Measurements from ENCODE around the gene GDA. TPM values are rescaled to one million over a fixed set of nuclear protein-coding genes. Genes with fewer than 3 reads are reported as not detected.

GDA gene
- total RNA-seq, 1 donor from 2014 or later = 2.7 TPM

- Histone ChIP-seq H3K4me2 (no peak overlapping the region), H3F3A (ENCODE audit: low read depth) (no peaks in the 10 kb centered on the region), H3K27me3 (no peaks in the 10 kb centered on the region), H3K4me1 (no peaks in the 10 kb centered on the region), H4K20me1 (ENCODE audit: low read depth) (no peaks in the 10 kb centered on the region), H3K9me3 (ENCODE audit: low read depth) (no peaks in the 10 kb centered on the region), H3K79me2 (ENCODE audit: low read depth) (no peaks in the 10 kb centered on the region), H3K4me3 (no peak overlapping the region), H2AFZ (replicated peaks) (peak overlapping the region; percentile 73), H3K36me3 (no peaks in the 10 kb centered on the region), H3K9ac (no peak overlapping the region), H3K27ac (no peak overlapping the region)
- peak; percentile 63 for DNase-seq (ENCODE audit: low spot score)
- no peaks in the 10 kb centered on the region for H3K36me3 Mint-ChIP-seq
- no peaks in the 10 kb centered on the region for H3K4me1 Mint-ChIP-seq
- H3K9me3 Mint-ChIP-seq = no peaks in the 10 kb centered on the region
- TF ChIP-seq, protein P1, sequence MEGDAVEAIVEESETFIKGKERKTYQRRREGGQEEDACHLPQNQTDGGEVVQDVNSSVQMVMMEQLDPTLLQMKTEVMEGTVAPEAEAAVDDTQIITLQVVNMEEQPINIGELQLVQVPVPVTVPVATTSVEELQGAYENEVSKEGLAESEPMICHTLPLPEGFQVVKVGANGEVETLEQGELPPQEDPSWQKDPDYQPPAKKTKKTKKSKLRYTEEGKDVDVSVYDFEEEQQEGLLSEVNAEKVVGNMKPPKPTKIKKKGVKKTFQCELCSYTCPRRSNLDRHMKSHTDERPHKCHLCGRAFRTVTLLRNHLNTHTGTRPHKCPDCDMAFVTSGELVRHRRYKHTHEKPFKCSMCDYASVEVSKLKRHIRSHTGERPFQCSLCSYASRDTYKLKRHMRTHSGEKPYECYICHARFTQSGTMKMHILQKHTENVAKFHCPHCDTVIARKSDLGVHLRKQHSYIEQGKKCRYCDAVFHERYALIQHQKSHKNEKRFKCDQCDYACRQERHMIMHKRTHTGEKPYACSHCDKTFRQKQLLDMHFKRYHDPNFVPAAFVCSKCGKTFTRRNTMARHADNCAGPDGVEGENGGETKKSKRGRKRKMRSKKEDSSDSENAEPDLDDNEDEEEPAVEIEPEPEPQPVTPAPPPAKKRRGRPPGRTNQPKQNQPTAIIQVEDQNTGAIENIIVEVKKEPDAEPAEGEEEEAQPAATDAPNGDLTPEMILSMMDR (IDR thresholded peaks at IDR 0.05) = peak; percentile 69
- no peak for TF ChIP-seq EZH2 (IDR thresholded peaks at IDR 0.05)
- no peak overlapping the region for H3K4me3 Mint-ChIP-seq
- H3K27me3 Mint-ChIP-seq (ENCODE audit: insufficient read depth, low read depth) = no peaks in the 10 kb centered on the region
- H3K27ac Mint-ChIP-seq = no peak overlapping the region
Observed at GRCh38 chr9:72203205-72203803, 54.1 kb downstream of the GDA start.

- H3K9me3 Mint-ChIP-seq = no peaks in the 10 kb centered on the region
- H3K4me3 Mint-ChIP-seq = no peak overlapping the region
- H3K9ac ChIP-seq = no peak overlapping the region
Observed at GRCh38 chr9:72204062-72204461, 54.8 kb downstream of the GDA start.

DNA sequence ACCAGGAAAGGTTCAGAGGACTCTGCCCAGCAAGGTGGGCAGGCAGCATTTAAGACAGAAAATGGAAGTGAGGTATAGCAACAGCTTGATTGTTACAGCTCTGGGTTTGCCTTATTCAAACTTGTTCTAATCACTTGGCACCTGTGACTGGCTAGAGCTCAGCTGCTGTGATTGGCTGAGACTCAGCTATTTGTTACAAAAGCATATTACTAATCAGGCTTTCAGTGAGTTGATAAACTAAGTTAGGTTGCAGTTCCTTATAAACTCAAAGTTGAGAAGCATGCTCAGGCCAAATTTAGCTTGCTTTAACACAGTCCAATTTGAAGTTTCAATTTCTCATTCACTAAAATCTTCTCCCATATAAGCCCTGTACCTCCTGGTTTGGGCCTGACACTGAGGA is 56.3 kb downstream of the GDA start:
- H3K36me3 ChIP-seq = no peaks in the 10 kb centered on the region
- H3K4me1 ChIP-seq = no peaks in the 10 kb centered on the region
- no peaks in the 10 kb centered on the region for H3K79me2 ChIP-seq (ENCODE audit: low read depth)
- no peak overlapping the region for H3K27ac ChIP-seq
- Mint-ChIP-seq H3K36me3 (no peaks in the 10 kb centered on the region), H3K4me3 (no peak overlapping the region), H3K27me3 (ENCODE audit: insufficient read depth, low read depth) (no peaks in the 10 kb centered on the region), H3K27ac (no peak overlapping the region), H3K9me3 (no peaks in the 10 kb centered on the region), H3K4me1 (no peaks in the 10 kb centered on the region)
- H2AFZ ChIP-seq (replicated peaks) = peak overlapping the region; percentile 89
- no peak for TF ChIP-seq EZH2 (IDR thresholded peaks at IDR 0.05)
- TF ChIP-seq, protein P1 (IDR thresholded peaks at IDR 0.05) = no peak
- TF ChIP-seq EZH2phosphoT487 (IDR thresholded peaks at IDR 0.05) = no peak
- no peaks in the 10 kb centered on the region for H4K20me1 ChIP-seq (ENCODE audit: low read depth)
- no peak for DNase-seq (ENCODE audit: low spot score)
- no peak overlapping the region for H3K4me2 ChIP-seq
- H3F3A ChIP-seq (ENCODE audit: low read depth) = no peaks in the 10 kb centered on the region
- H3K9ac ChIP-seq = no peak overlapping the region
- H3K4me3 ChIP-seq = no peak overlapping the region
- no peaks in the 10 kb centered on the region for H3K27me3 ChIP-seq
- H3K9me3 ChIP-seq (ENCODE audit: low read depth) = no peaks in the 10 kb centered on the region

More at GRCh38 chr9:72204062-72204461, 54.8 kb downstream of the GDA start:
- H2AFZ ChIP-seq (replicated peaks) = no peak overlapping the region
- no peak overlapping the region for H3K27ac Mint-ChIP-seq
- H3K4me3 ChIP-seq = no peak overlapping the region
- no peaks in the 10 kb centered on the region for H3K9me3 ChIP-seq (ENCODE audit: low read depth)
- H4K20me1 ChIP-seq (ENCODE audit: low read depth) = no peaks in the 10 kb centered on the region
- no peak overlapping the region for H3K4me2 ChIP-seq
- no peaks in the 10 kb centered on the region for H3K79me2 ChIP-seq (ENCODE audit: low read depth)
- no peak for DNase-seq (ENCODE audit: low spot score)
- no peaks in the 10 kb centered on the region for H3K27me3 ChIP-seq
- H3F3A ChIP-seq (ENCODE audit: low read depth) = no peaks in the 10 kb centered on the region
- H3K4me1 Mint-ChIP-seq = no peaks in the 10 kb centered on the region
- H3K36me3 ChIP-seq = no peaks in the 10 kb centered on the region
- no peaks in the 10 kb centered on the region for H3K36me3 Mint-ChIP-seq
- TF ChIP-seq EZH2 (IDR thresholded peaks at IDR 0.05) (no peak), EZH2phosphoT487 (IDR thresholded peaks at IDR 0.05) (no peak)
- TF ChIP-seq, protein P1 (IDR thresholded peaks at IDR 0.05) = no peak
- H3K27ac ChIP-seq = no peak overlapping the region
- no peaks in the 10 kb centered on the region for H3K4me1 ChIP-seq
- H3K27me3 Mint-ChIP-seq (ENCODE audit: insufficient read depth, low read depth) = no peaks in the 10 kb centered on the region

Measured in neural progenitor cell (in vitro differentiated cells).